HepG2 (cell line): Measurements from ENCODE around the gene TRIM8. TPM values are rescaled to one million over a fixed set of nuclear protein-coding genes. Genes with fewer than 3 reads are reported as not detected.

ENCODE experiments used
- CAMTA2 ChIP-seq: sonication (generic); formaldehyde crosslinking; IDR thresholded peaks from 2 replicates; pipeline ENCODE4 v1.4.0; 2020; ENCODE audit warnings: mild to moderate bottlenecking, missing genetic modification reagents, borderline replicate concordance
- DMAP1 ChIP-seq: IDR thresholded peaks from 2 replicates; pipeline ENCODE4 v1.6.1; 2016
- E2F5 ChIP-seq: sonication (generic); formaldehyde crosslinking; conservative IDR thresholded peaks from 2 replicates; pipeline ENCODE4 v1.4.0; 2020; ENCODE audit warnings: missing genetic modification reagents
- GABPB1 ChIP-seq: IDR thresholded peaks from 2 replicates; pipeline ENCODE4 v1.6.1; 2016; ENCODE audit warnings: mild to moderate bottlenecking, missing genetic modification reagents, moderate library complexity, missing compliant biosample characterization
- HCFC1 ChIP-seq: fragments of 150-350 bp; IDR thresholded peaks from 2 replicates; pipeline ENCODE4 v1.6.1; 2014; ENCODE audit warnings: low read depth, low read length
- KDM5B ChIP-seq: sonication (generic); formaldehyde crosslinking; IDR thresholded peaks from 2 replicates; pipeline ENCODE4 v1.4.0; 2020; ENCODE audit warnings: missing genetic modification reagents, mild to moderate bottlenecking, borderline replicate concordance
- NRL ChIP-seq: sonication (generic); formaldehyde crosslinking; IDR thresholded peaks from 2 replicates; pipeline ENCODE4 v1.5.0; 2020; ENCODE audit warnings: missing genetic modification reagents, mild to moderate bottlenecking, moderate library complexity, borderline replicate concordance
- PAXIP1 ChIP-seq: sonication (generic); formaldehyde crosslinking; conservative IDR thresholded peaks from 2 replicates; pipeline ENCODE4 v1.4.0; 2020; ENCODE audit warnings: mild to moderate bottlenecking, missing genetic modification reagents, moderate library complexity
- PHF21A ChIP-seq: sonication (generic); formaldehyde crosslinking; IDR thresholded peaks from 2 replicates; pipeline ENCODE4 v1.5.0; 2020; ENCODE audit warnings: mild to moderate bottlenecking, missing genetic modification reagents
- PRMT3 ChIP-seq: sonication (generic); formaldehyde crosslinking; IDR thresholded peaks from 2 replicates; pipeline ENCODE4 v1.8.1; 2022; ENCODE audit warnings: low read depth, mild to moderate bottlenecking, moderate library complexity, missing genetic modification reagents, borderline replicate concordance
- RCOR2 ChIP-seq: IDR thresholded peaks from 2 replicates; pipeline ENCODE4 v1.6.1; 2016; ENCODE audit warnings: missing biosample characterization, missing genetic modification reagents
- SMAD1 ChIP-seq: sonication (generic); formaldehyde crosslinking; IDR thresholded peaks from 2 replicates; pipeline ENCODE4 v1.4.0; 2020; ENCODE audit warnings: missing genetic modification reagents, low read depth, mild to moderate bottlenecking, borderline replicate concordance
- SMYD3 ChIP-seq: sonication (generic); formaldehyde crosslinking; IDR thresholded peaks from 2 replicates; pipeline ENCODE4 v1.8.1; 2023; ENCODE audit warnings: mild to moderate bottlenecking, missing genetic modification reagents
- SNAPC4 ChIP-seq: sonication (generic); formaldehyde crosslinking; IDR thresholded peaks from 2 replicates; pipeline ENCODE4 v1.4.0; 2020; ENCODE audit warnings: mild to moderate bottlenecking, missing genetic modification reagents
- TBL1XR1 ChIP-seq: fragments of 150-350 bp; IDR thresholded peaks from 2 replicates; pipeline ENCODE4 v1.6.1; 2014; ENCODE audit warnings: borderline replicate concordance, low read length; ENCODE audit not compliant: partially characterized antibody
- TRIM24 ChIP-seq: sonication (generic); formaldehyde crosslinking; IDR thresholded peaks from 2 replicates; pipeline ENCODE4 v1.8.0; 2022; ENCODE audit warnings: mild to moderate bottlenecking, missing genetic modification reagents
- ZKSCAN5 ChIP-seq: sonication (generic); formaldehyde crosslinking; IDR thresholded peaks from 2 replicates; pipeline ENCODE4 v1.5.1; 2020; ENCODE audit warnings: mild to moderate bottlenecking, missing genetic modification reagents
- ZKSCAN8 ChIP-seq: IDR thresholded peaks from 2 replicates; pipeline ENCODE4 v1.6.1; 2016; ENCODE audit warnings: borderline replicate concordance, missing genetic modification reagents, missing compliant biosample characterization
- ZNF615 ChIP-seq: sonication (generic); formaldehyde crosslinking; IDR thresholded peaks from 2 replicates; pipeline ENCODE4 v1.5.0; 2020; ENCODE audit warnings: mild to moderate bottlenecking, missing genetic modification reagents, borderline replicate concordance
- ZSCAN25 ChIP-seq: sonication (generic); formaldehyde crosslinking; IDR thresholded peaks from 2 replicates; pipeline ENCODE4 v1.8.0; 2022; ENCODE audit warnings: mild to moderate bottlenecking, missing genetic modification reagents
- ZSCAN31 ChIP-seq: sonication (generic); formaldehyde crosslinking; IDR thresholded peaks from 2 replicates; pipeline ENCODE4 v1.5.0; 2020; ENCODE audit warnings: low read depth, mild to moderate bottlenecking, missing genetic modification reagents
- polyA plus RNA-seq, 8 experiments: library from polyadenylated mRNA; depleted of rRNA in 3 of 8; stranded (reverse) in 7 of 8; unstranded in 1 of 8; fragments of >200 nt; fragmentation: Illumina TruSeq in 4 of 8; extraction: Trizol in 4 of 8; gene quantifications; 2 replicates each; pipeline versions ENCODE4 v1.2.1 to v1.2.3, GENCODE V29; 2011 to 2016; ENCODE audit warnings: low read depth in 4 of 8, missing spikeins in 1 of 8, mixed read lengths in 1 of 8; ENCODE audit not compliant: insufficient read depth in 1 of 8
- total RNA-seq, 5 experiments: library from RNA; depleted of rRNA; stranded (reverse); fragments of >200 nt; fragmentation: Illumina TruSeq; extraction: Trizol; gene quantifications; 2 replicates each; pipeline ENCODE4 v1.2.3, GENCODE V29; 2016; ENCODE audit warnings: low read depth in 1 of 5

The TRIM8 gene
- total and polyA plus RNA-seq, 2 of the 13 experiments (the other 11 are each of a cell fraction or from before 2014, with no cell fraction given), result 38.9 to 66.5 TPM

- TF ChIP-seq SNAPC4 (CRISPR knock-in tag) (no peak), SMAD1 (CRISPR knock-in tag) (no peak), HCFC1 (no peak), RCOR2 (0 out of 2 replicates have a peak, but pooled peaks have one; percentile 32), ZNF615 (CRISPR knock-in tag) (no peak), PRMT3 (CRISPR knock-in tag) (no peak), GABPB1 (CRISPR knock-in tag) (peak; percentile 81), PHF21A (peak; percentile 83), DMAP1 (CRISPR knock-in tag) (0 out of 2 replicates have a peak, but pooled peaks have one; percentile 51), E2F5 (CRISPR knock-in tag) (no peak), ZKSCAN8 (CRISPR knock-in tag) (0 out of 2 replicates have a peak, but pooled peaks have one; percentile 27), NRL (CRISPR knock-in tag) (no peak), PAXIP1 (peak; percentile 84), ZSCAN31 (CRISPR knock-in tag) (no peak), SMYD3 (CRISPR knock-in tag) (no peak), TRIM24 (CRISPR knock-in tag) (no peak), TBL1XR1 (no peak), CAMTA2 (CRISPR knock-in tag) (no peak), KDM5B (peak; percentile 53; the same call in 1 of the 2 replicates), ZKSCAN5 (CRISPR knock-in tag) (no peak), ZSCAN25 (CRISPR knock-in tag) (no peak)
These were observed 16.8 kb downstream of the TRIM8 start (continued) for GRCh38 chr10:102660888-102661657.
